Measurements from ENCODE around the gene NPR1.

Gene NPR1

DNA sequence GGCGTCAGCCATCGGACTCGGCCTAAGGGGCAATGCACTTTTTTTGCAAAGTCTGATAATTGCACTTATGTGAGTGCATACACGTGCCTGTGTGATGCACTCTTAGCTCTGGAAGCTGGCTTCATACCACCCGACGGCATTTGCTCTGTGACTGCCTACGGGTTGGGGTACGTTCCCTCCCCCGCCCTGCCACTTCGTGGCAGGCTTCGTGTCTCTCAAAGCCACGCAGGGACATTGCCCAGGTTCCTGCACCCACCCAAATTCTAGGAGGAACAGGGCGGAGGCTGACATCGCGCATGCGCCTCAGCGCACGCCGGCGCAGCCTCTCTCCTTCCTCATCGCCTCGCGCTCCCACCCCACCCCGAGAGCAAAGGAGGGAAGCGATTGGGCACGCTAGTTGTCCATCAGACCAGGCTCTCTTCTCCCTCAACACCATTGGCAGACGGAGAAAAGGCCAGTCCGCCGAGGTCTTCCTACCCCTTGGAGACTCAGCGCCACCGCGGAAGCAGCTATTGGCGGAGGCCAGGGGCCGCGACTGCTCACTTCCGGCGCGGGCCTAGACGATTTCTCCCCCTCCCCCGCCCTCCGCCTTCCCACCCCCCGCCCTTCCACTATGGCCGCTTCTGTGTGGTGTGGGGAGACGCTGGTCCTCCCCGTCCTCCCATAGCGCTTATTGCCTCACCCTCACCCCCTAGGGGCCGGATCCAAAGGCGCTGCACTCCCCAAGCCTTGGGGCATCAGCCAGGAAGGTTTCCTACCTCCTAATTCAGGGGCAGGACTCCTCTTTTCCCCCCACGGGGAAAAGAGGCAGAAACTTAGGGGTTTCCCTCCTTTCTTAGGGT is 49.2 kb downstream of the NPR1 start, which contains the start of gene INTS3:
Gene INTS3, plus strand, starts transcription at position 588 of the 842 bp plus-strand sequence. CDS start 585 bp downstream, outside the sequence.
- DNase-seq (ENCODE audit: low read depth in 2 of 2), result peak; percentile 100

DNA sequence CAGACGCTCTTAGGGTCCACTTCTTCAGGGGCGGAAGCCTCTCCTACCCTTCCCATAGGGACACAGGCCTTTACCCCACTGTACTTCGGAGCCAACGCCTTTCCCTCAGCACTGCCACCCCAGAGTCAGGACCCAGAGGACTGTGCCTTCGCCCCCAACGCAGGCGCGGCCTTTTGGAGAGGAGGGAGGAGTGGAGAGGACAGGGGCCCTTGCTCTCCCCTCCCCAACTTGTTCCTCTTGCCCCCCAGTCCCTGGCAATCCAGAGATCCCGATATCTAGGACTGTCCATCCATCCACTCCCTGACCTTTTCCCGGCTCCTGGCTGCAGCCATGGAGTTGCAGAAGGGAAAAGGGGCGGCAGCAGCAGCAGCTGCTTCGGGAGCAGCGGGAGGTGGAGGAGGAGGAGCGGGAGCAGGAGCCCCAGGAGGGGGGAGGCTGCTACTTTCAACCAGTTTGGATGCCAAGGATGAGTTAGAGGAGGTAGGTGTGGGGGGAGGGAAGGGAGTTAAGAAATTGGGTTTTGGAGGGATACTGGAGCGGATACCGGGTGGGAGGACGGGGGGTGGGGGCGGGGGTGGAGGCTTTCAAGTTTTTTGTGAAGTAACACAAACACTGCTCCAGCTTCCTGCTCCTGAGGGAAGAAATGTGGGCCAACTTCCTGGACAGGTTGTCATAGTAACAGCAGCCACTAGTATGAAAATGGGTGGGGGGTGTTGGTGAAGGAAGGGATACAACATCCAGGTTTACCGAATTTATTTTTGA is 50.0 kb downstream of the NPR1 start:
- DNase-seq (ENCODE audit: low read depth in 2 of 2), result peak in 1 of 2 experiments; percentile 13

DNA sequence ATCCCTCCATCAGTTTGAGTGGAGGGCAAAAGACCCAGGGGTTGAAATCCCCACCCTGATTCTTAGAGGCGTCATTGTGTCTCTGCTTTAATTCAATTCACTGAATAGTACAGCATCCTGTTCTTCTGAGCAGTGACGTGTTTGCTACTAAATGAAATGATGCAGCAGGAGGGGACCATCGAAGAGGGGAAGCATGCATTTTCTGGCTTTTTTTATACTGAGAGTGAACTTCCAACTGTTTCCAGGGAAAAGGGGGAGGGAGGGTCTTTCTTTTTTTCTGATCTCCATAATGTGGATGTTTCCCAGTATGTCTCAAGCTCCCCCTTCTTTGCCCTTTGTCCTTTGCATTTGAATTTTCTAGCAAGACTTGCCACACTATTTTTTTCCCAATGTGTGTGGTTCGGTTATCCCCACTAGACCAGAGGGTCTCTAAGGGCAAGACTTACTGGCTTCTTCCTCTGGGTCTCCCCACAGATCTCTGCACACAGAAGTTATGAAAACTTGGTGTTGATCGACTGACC is 52.0 kb downstream of the NPR1 start:
- no peak for DNase-seq (ENCODE audit: low read depth in 2 of 2)

DNA sequence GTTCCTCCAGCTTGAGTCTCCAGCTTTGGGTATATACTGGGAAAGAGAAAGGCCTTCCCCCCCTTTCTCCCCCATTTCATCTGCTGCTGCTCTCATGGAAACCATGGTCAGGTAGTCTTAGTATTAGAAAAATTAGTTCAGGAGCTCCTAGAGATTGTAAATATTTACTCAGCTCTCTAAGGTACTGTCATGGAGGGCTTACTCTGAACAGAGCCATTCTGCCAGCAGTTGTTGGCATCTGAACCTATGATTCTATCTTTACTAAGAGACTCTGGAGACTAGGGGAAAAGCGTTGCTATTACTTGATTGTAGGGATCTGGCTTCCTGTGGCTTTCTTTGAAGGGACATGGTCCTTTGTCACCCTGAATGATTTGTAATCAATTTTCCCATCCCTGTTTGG is 55.5 kb downstream of the NPR1 start:
- no peak for DNase-seq (ENCODE audit: low read depth in 2 of 2)

DNA sequence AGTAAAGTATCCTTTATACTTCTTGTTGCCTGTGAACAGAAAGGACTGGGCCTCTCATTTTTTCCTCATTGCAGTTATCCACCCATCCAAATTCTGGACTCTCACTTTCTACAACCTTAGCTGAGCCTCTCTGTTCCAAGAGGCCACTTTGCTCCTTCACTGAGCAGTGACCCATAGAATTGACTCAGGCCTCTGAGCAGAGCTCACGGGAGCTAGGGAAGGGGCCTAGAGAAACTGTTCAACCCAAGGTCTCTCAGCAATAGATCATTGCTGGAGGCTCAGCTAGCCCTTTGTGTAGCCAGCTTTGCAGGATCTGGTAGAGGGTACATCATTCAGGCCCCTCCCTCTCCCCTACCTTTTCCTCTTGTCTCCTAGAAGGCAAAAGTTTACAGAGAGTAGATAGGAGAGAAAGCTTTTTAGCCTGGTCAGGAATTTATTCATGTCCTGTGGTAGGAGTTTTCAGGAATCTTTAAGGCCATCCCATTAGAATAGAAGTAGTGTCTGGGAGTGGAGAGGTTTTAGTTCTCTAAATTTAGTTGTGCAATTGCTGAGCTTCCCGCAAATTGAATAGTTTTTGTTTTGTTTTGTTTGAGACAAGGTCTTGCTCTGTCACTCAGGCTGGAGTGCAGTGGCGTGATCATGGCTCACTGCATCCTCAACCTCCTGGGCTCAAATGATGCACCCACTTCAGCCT is 56.1 kb downstream of the NPR1 start:
- DNase-seq (ENCODE audit: low read depth in 2 of 2), result no peak

DNA sequence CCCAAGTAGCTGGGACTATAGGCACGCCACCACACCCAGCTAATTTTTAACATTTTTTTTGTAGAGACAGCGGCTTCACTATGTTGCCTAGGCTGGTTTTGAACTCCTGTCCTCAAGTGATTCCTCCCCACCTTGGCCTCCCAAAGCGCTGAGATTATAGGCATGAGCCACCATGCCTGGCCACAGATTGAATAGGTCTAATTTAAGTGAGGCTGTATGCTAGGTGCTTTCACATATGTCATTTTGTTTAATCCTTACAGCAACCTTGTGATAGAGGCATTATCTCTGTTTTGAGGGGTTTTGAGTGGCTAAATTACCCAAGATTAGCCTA is 56.6 kb downstream of the NPR1 start:
- no peak for DNase-seq (ENCODE audit: low read depth in 2 of 2)

DNA sequence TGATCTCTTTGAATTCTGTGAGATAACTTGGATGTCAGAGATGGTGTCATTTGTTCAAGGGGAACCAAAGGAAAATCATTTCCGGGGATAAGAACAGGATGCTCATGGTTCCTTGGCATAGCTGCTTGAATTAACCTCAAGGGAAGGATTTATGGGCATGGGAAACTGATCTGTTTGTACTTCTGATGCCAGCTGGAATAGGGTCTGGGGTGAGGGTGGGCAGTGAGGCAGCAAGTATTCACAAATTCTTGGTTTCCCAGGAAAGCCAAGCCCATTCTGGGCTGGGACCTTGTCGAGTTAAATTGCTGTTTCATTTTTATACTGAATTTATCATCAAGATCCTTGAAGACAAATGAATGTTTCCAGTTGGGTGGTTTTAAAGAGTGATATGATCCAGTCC is 63.5 kb downstream of the NPR1 start:
- DNase-seq (ENCODE audit: low read depth in 2 of 2), result no peak

DNA sequence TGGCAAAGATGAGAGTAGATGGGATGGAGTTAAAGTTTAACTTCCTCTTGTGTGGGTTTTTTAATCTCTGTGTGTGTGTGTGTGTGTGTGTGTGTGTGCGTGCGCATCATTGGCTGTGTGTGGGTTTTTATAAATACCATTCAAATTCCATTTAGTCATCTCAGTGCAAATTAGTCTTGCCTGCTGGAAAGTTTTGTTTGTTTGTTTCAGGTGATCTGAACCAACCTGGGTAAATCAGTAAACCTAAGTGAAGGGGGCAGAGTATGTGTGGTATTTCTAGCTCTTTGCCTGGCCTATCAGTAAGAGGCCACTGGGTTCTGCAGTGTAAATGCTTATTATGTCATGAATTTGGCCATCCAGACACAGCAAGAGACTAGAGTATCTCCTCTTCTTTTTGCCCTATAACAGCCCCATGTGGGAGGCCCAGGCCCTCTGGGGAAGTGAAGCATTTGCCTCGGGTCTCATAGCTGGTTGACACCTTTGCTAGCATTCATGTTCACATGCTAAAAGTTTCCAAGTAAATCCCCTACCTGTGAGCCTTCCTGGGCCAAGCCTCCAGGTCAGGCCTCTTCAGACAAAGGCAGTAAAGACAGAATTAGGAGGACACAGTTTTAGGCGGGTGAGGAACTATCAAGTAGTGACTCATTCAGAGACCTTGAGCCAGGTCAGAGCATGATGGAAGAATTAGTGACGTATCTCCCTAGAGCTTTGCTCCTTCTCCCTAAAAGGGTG is 64.1 kb downstream of the NPR1 start:
- DNase-seq (ENCODE audit: low read depth in 2 of 2), result peak; percentile 20 to 21
